HG03103 (cell line): Measurements from ENCODE around the gene LPO.

Experiments
- ATAC-seq: cut with Tn5 transposase; IDR thresholded peaks from one replicate; pipeline ENCODE4 v1.9.1; 2021; ENCODE audit warnings: low read depth; ENCODE audit not compliant: unreplicated experiment

LPO gene

GRCh38 chr17:58228679-58229078 lies 9.7 kb upstream of the LPO start:
- ATAC-seq: no peak

- no peak for ATAC-seq
Observed at GRCh38 chr17:58229384-58229783, 9.0 kb upstream of the LPO start.

DNA sequence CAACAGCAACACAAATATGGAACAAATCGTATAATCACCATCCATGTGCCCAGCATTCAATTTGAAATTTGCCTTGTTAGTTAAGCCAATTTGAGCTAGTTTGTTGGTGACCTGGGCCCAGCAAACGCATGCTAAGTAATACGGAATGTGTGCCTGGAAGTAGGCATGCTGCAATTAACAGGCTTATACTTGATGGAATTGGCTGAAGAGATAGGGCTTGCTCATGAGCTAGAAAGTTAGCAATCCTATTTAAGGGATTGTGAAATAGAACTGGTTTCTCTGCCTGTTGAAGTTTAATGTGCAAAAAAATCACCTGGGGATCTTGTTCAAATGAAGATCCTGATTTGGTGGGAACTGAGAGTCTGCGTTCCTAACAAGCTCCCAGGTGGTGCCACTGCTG lies 8.5 kb upstream of the LPO start:
- ATAC-seq: no peak

DNA sequence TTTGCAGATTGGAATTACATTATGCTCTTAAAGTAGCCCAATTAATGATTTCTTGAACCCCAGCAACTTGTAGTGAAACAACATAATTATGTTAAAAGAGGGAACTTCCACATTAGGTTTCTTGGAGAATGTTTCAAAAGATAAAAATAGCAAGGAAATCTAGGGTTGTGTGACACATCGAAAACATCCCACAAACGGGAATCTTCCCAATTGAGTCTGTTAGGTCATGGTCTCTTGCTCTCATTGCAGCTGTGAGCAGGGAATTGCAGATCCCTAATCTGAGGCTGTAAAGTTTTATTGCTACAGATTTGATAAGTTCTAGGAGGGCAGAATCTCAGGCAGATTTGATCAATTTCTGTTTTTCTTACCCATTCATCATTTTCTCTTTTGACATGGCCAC lies 6.7 kb upstream of the LPO start:
- no peak for ATAC-seq

DNA sequence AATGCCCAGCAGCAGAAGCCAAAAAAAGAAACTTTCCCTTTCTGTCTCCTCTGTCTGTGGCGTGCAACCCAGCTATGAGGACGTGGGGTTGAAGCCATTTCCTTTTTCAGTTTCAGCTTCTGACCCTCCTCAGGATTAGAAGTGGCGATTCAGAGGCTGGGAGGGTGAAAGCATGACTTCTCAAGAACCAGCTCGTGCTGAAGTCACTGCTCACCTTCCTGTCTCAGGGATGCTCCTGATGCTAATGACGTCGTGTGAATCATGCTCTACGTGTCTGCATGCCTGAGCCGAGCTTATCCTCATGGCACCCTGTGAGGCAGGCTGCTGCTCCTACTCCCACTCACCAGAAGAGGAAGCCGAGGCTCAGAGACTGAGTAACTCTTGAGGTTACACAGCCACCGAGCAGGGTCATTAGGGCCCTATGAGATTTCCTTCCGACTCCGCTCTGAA lies 5.7 kb upstream of the LPO start:
- ATAC-seq: no peak

GRCh38 chr17:58233543-58233942 lies 4.8 kb upstream of the LPO start:
- peak; percentile 82 for ATAC-seq

DNA sequence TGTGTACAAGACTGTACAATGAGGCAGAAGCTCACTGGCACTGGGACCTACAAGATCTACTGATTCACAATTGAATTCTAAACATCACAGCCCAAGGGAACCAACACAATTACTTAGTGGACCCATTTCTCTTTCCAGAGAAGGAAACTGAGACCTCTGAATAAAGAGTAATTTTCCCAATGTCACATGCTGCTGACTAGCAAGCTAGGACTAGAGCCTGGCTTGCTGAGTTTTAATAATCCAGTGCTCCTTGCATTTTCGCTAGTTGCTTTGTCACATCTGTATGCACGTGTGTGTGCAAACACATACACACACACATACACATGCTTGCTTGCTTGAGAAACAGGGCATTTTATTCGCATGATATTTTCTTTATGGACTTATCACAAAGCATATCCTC lies 3.9 kb upstream of the LPO start:
- ATAC-seq: no peak

DNA sequence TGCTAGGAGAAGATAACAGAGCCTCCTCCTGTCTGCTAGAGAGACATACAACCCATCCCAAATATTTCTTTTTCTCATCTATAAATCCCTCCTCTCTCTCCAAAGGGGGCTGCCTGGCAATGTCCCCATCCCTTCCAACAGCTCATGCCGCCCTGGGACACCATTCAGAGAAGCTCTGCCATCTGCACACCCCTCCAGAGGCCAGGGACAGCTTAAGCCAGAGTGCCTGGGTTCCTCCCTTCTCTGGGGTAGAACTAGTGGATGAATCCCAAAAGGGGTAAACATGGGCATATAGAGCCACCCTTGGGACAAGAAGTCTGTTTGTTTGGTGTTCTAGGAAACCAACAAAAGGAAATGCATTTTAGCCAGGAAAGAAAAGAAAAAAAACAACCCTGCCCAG lies 2.6 kb upstream of the LPO start:
- no peak for ATAC-seq

DNA sequence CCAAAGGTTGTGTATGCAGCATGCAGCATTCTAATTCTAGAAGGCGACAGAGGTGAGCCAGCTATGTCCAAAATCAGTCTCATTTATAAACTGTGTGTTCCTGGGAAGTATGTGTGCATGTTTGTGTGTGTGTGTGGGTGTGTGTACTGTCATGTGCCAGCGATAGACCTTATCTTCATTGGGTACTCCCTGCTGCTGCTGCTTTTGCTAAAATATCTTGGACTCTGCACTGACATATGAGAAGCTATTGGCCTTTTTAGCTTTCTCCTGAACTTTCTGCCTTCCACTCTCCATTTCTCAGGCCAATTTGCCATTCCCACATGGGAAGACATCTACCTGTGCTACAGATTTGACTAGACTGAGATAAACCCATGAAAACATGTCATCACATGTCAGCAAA lies 2.0 kb upstream of the LPO start:
- ATAC-seq: no peak

GRCh38 chr17:58239987-58240386 lies 1.6 kb downstream of the LPO start:
- ATAC-seq: no peak

DNA sequence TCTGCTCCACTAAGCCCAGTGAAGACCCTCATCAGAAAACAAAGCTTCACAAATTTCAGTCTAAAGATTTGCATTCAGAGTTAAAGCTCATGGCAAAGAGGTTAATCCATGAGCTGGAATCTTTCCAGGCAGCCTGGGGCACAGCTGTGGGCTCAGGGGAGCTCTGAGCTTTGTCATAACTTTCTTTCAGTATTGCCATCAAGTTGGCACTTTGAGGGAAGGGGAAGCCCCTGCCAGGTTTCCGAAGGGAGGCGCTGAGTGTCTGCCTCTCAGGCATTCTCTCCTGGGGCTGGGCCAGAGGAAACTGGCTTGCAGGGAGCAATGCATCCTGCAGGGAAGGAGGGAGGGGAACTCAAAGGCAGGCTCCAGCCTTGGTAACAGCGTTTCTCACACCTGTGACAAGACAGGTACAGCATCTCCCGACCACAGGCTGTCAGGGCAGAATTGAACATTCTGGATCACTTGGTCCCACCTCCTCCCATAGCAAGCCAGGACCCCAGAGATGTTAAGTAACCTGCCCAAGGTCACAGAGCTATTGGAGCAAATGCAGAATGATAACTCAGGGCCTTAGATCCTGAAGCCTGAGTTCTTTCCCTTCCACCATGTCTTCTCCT lies 3.9 kb downstream of the LPO start:
- no peak for ATAC-seq

GRCh38 chr17:58244963-58245362 lies 6.6 kb downstream of the LPO start:
- no peak for ATAC-seq

GRCh38 chr17:58245428-58246103 lies 7.2 kb downstream of the LPO start:
- no peak for ATAC-seq

DNA sequence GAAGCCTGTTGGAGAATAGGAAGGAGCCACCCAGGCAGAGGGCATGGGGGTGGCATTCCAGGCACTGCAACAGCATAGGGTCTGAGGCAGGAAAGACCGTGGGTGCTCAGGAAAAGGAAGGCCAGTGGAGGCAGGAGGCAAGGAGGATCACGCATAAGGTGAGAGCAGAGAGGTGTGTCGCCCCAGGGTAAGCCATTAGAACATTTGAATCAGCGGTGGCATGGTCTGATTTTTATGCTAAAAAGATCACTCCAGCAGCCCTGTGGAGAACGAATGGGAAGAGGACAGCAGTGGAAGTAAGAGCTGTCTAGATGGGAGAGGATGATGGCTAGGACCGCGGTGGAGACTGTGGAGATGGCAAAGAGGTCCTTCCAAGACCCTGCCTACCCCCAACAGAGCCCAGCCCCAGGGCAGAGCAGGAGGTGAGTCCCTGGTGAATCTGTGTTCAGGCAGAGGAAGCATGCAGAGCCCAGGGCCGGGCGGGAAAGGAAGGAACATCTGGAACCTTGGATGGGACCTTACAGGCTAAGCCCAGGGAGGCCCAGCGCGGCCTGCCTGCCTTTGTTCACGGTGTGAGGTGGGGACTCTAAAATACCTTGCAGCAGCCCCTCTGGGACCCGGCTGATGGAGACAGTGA lies 7.8 kb downstream of the LPO start:
- no peak for ATAC-seq

- no peak for ATAC-seq
Observed at GRCh38 chr17:58246781-58247180, 8.4 kb downstream of the LPO start.

DNA sequence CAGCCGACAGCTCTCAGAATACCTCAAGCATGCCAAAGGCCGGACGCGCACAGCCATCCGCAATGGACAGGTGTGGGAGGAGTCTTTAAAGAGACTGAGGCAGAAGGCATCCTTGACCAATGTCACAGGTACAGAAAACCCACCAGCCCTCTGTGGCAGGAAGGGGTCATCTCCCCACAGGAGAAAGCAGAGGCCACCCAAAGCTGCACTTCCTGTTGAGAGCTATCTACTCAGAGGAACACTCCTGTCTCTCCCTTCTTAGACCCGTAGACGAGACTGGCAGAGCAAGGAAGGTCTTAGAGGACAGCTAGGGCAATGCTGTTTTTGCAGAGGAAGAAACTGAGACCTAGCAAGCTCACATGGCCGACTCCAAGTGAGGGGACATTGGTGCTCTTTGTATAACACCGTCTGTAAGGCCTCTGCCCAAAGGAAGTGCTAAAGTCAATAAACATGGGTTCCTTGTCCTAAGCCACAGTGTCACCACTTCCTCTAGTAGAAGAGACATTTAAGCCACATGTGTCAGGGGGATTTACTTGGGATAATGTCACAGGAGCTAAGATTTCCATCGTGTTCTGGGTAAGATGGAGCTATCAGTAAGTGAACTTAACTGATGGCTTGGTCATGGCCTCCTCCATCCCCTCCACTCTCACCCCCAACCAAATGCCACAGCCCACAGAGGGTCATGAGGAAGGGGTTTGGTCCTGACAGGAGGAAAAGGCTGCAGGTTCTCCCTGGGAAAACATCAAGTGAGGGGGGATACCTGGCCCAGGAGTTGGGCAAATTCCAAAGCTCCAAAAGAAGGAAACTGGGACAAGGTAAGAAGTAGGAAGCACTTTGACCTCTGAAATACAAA lies 9.4 kb downstream of the LPO start:
- no peak for ATAC-seq

DNA sequence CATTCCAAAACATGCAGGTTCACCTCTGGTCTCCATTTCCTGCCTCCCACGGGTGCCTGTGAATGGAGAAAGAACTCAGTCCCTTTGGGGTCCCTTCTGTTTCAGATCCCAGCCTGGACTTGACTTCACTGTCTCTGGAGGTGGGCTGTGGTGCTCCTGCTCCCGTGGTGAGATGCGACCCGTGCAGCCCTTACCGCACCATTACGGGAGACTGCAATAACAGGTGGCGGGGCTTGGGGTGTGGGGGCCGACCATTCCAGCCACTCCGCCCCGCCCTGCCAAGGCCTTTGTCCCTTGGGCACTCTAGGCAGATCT lies 10.5 kb downstream of the LPO start:
- no peak for ATAC-seq

- no peak for ATAC-seq
Observed at GRCh38 chr17:58249270-58250133, 11.1 kb downstream of the LPO start.

DNA sequence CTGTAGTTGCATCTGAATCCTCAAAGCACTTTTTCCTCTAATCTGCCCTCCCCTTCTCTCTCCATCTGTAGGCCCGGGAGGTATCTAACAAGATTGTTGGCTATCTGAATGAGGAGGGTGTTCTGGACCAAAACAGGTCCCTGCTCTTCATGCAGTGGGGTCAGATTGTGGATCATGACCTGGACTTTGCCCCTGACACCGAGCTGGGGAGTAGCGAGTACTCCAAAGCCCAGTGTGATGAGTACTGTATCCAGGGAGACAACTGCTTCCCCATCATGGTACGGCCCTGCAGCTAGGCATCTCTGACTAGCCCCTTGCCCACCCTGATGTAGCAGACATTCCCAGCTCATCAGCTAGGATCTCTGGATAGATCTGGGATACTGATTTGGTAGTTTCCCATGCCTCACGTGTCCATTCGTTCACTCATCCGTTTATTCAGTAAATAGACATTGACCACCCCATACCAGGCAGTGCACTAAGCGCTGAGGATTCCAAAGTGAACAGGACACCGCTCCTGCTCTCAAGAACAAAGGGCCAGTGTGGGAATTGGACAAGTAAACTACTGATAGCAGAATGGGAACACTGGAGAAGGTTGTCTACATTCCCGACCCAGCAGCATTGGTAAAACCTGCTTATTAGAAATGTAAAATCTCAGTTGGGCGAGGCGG lies 12.1 kb downstream of the LPO start:
- no peak for ATAC-seq

GRCh38 chr17:58252141-58252540 lies 13.8 kb downstream of the LPO start:
- no peak for ATAC-seq
